Activated gamma-delta T cell (primary cell): ENCODE data around the gene USP37.

ENCODE experiments used
- DNase-seq: peaks from one replicate; lab custom pipeline; 2025; lab: John Stamatoyannopoulos, UW

The USP37 gene

GRCh38 chr2:218402911-218403411 lies 165.2 kb downstream of the USP37 start:
- no peak for DNase-seq

DNA sequence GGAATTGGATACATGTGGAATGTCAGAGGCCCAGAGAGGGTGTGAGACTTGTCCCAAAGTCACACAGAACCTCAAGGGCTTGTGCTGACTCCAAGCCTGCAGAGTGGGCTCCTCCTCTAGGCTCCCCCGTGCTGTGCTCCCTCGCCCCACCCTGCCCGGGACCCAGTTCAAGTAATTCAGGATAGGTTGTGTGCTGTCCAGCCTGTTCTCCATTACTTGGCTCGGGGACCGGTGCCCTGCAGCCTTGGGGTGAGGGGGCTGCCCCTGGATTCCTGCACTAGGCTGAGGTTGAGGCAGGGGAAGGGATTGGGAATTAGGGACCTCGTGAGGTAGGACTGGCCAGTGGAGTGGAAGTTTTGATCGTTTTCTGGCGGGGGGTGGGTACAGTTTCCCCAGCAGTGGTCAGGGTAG lies 165.7 kb downstream of the USP37 start:
- no peak for DNase-seq

DNA sequence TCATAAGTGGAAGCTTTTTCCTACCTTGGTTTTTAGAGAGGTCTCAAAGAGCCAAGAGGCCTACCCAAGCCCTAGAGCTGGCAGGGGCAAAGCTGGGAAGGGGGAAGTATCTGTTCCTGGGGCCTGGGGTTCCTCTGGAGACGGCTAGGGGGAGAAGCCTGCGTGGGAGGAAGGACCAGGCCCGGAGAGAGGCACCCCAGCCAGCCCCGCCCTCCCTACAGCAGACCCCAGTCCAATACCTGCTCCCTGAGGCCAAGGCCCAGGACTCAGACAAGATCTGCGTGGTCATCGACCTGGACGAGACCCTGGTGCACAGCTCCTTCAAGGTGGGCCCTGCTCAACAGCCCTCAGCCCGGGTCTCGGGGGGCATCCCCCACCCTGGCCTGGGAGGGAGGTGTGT lies 166.3 kb downstream of the USP37 start:
- DNase-seq, result no peak

GRCh38 chr2:218400930-218401881 lies 166.9 kb downstream of the USP37 start:
- no peak for DNase-seq
